GM12801 (cell line): ENCODE measurements around the gene S1PR3.

ENCODE experiments used
- TF ChIP-seq, protein P1 (sequence below): IDR thresholded peaks from one replicate; pipeline ENCODE4 v1.5.1; 2011; ENCODE audit warnings: control low read depth; ENCODE audit not compliant: insufficient read length; ENCODE audit errors: extremely low read depth

S1PR3 gene

DNA sequence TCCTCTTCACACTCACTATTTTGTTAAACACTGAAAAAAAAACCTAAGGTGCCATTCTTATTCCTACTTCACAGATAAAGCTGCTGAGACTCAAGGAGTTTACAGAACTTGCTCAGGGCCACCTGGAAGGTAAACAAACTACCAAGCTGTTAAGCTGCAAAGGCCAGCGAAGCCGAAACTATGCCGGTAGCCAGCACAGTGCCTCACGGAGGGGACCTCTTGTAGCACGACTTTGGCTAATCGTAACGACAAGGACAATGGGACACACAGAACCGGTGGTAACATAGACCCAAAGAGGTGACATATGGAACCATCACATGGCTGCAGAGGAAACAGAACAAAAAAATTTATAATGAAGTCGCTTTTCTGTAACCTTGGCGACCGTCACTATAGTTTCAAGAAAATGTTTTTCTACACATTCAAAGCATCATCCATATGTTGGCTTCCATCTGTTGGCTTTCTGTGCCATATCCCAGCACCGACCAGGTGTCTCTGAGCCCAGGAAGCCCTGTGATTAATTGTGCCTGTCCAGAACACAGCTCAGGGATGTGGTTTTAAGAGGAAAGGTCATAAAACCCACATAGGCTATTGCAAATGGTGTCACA is 60.3 kb downstream of the S1PR3 start:
- TF ChIP-seq, protein P1, sequence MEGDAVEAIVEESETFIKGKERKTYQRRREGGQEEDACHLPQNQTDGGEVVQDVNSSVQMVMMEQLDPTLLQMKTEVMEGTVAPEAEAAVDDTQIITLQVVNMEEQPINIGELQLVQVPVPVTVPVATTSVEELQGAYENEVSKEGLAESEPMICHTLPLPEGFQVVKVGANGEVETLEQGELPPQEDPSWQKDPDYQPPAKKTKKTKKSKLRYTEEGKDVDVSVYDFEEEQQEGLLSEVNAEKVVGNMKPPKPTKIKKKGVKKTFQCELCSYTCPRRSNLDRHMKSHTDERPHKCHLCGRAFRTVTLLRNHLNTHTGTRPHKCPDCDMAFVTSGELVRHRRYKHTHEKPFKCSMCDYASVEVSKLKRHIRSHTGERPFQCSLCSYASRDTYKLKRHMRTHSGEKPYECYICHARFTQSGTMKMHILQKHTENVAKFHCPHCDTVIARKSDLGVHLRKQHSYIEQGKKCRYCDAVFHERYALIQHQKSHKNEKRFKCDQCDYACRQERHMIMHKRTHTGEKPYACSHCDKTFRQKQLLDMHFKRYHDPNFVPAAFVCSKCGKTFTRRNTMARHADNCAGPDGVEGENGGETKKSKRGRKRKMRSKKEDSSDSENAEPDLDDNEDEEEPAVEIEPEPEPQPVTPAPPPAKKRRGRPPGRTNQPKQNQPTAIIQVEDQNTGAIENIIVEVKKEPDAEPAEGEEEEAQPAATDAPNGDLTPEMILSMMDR = no peak

DNA sequence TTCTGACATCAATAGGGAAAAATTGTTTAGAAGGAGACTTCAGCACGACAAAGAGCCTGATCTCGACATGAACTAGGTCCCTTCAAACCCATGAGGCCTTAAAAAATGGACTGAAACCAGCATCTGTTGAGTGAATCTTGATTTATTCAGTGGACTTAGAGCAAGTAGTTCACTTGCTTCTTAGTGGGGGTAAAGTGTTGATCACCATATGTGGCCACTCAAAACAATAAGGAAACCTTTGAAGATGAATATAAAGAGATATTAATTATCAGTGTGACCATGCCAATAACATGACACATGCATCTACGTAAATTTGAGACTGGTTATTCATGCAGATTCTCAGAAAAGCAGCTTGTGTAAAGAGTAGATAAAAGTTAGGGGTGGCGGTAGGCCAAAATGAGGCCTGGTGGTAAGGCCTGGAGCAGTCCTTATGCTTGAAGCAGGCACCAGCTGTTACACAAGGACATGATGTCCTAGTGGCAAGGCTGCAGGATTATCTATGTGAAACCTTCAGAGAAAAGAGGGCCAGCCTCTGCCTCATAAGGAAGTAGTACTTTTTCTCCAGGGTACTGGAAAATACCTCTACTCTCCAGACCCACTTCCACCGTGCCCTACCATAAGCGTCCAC is 61.3 kb downstream of the S1PR3 start:
- TF ChIP-seq, protein P1 = no peak

DNA sequence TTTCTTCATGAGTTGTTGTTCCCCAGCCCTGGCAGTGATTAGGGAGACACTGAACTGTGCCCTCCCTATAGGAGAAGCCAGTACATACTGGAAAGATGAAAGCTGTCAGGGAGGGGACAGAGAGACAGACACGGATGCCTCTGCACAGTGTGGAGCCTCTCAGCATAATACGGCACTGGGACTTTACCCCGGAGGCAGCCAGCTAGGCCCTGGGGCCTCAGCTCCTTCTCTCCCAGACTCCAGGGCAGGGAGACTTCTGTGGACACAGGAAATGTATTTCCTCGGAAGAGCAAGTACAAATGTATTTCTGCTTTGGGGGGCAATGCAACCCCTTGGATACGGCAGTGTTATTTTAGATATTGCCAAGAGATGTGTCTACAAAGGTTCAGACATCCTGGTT is 62.0 kb downstream of the S1PR3 start:
- TF ChIP-seq, protein P1 = no peak
